Ovary (tissue), 9 donors: Measurements from ENCODE around the gene TEX13A. TPM values are rescaled to one million over a fixed set of nuclear protein-coding genes. Genes with fewer than 3 reads are reported as not detected.

Source experiments
- DNase-seq, 5 donors: peaks; one replicate each; pipeline ENCODE4 v3.0.0-alpha.2; 2019 to 2020
- H3K27ac ChIP-seq, 2 donors: fragments of 200-600 bp; one replicate each; pipeline versions ENCODE4 v1.5.1 to v1.8.0; 2019 to 2022
- H3K27me3 ChIP-seq: fragments of 200-600 bp; one replicate; pipeline ENCODE4 v1.8.0; 2022
- H3K36me3 ChIP-seq: fragments of 200-600 bp; sonication (generic); one replicate; pipeline ENCODE4 v1.5.1; 2019
- H3K4me1 ChIP-seq: one replicate; pipeline ENCODE4 v1.8.1; 2013; ENCODE audit warnings: mild to moderate bottlenecking, moderate library complexity; ENCODE audit not compliant: insufficient read depth
- H3K4me3 ChIP-seq: fragments of 200-600 bp; sonication (generic); one replicate; pipeline ENCODE4 v1.5.1; 2017
- H3K9me3 ChIP-seq, 2 donors: fragments of 200-600 bp in 1 of 2; sonication (generic) in 1 of 2; one replicate each; pipeline versions ENCODE4 v1.5.1 to v1.8.1; 2013 to 2019; ENCODE audit warnings: mild to moderate bottlenecking in 1 of 2, moderate library complexity in 1 of 2
- CTCF ChIP-seq, 3 donors: fragments of 450-650 bp in 2 of 3; fragments of 200-600 bp in 1 of 3; IDR thresholded peaks; one replicate each; pipeline versions ENCODE4 v1.5.1 to v1.8.0; 2016 to 2022; ENCODE audit warnings: antibody characterized with exemption in 3 of 3, mild to moderate bottlenecking in 1 of 3
- EP300 ChIP-seq: sonication (generic); formaldehyde crosslinking; IDR thresholded peaks from one replicate; pipeline ENCODE4 v1.6.1; 2017; ENCODE audit warnings: antibody characterized with exemption
- POLR2A ChIP-seq: fragments of 450-650 bp; IDR thresholded peaks from one replicate; pipeline ENCODE4 v1.6.1; 2017; ENCODE audit warnings: antibody characterized with exemption, mild to moderate bottlenecking, moderate library complexity
- WGBS, 3 donors: extraction: QIAGEN DNeasy Blood & Tissue Kit in 1 of 3; methylation state at CpG; one replicate each; pipeline versions ENCODE4 v1.1.5 to v1.1.7; 2013 to 2017; 5-methylcytosine and 5-hydroxymethylcytosine counted together
- intact Hi-C, 4 donors: fragments of 100-400 bp; cut with DNase I; formaldehyde crosslinking; loops; one replicate each; pipeline versions ENCODE4 v1.11.0 to v1.15.1; 2022 to 2023
- polyA plus RNA-seq, 2 donors: library from polyadenylated mRNA; stranded (reverse); fragments of 200-250 nt in 1 of 2; fragments of 350-450 nt in 1 of 2; fragmentation: Illumina TruSeq in 1 of 2; extraction: RNeasy Lipid Tissue Mini Kit (QIAGEN cat#74804) in 1 of 2; gene quantifications; one replicate each; pipeline ENCODE4 v1.2.3, GENCODE V29; 2013 to 2014
- total RNA-seq, 7 donors: library from RNA; depleted of rRNA in 2 of 7; stranded (reverse); fragments of >200 nt in 2 of 7; fragmentation: NEBNext Ultra II Directional in 3 of 7; extraction: Animal tissue kit (Norgen Biotek cat#: 25700) in 3 of 7; gene quantifications; one replicate each; pipeline versions ENCODE4 v1.1.0 to v1.2.4, GENCODE V29; 2016 to 2023
- donor health status: DM: no; HTN: no; CAD: no; lungs with moderate emphysema.
- donor health status: DM: no; HTN: no; CAD: no.
- donor health status: Bipolar disorder and iron deficiency.
- donor health status: DM: yes; HTN: yes; CAD: no.
- donor health status: DM: no; HTN: no; CAD: no.
- donor health status: DM: yes; HTN: yes; CAD: no.

The TEX13A gene
- total and polyA plus RNA-seq, 9 donors: not detected

- H3K4me1 ChIP-seq: no peaks in the 10 kb centered on the region
- no peaks in the 10 kb centered on the region for H3K9me3 ChIP-seq
- no peaks in the 10 kb centered on the region for H3K27me3 ChIP-seq
- DNase-seq: no peak
- H3K27ac ChIP-seq: no peak overlapping the region
- TF ChIP-seq POLR2A (no peak), EP300 (no peak), CTCF (IDR thresholded peaks at IDR 0.05) (no peak)
- H3K4me3 ChIP-seq: no peak overlapping the region
- intact Hi-C loops: no loop called here
- 83 to 90% (median 87%) methylated on average over 4 of the region's 4 CpGs for WGBS, 3 donors
- no peaks in the 10 kb centered on the region for H3K36me3 ChIP-seq
Observed at GRCh38 chrX:105173071-105173470, 47.4 kb downstream of the TEX13A start.
